GM12892 (cell line): ENCODE data around the gene PLD6.

Source experiments
- POLR2A ChIP-seq: IDR thresholded peaks from 2 replicates; pipeline ENCODE4 v1.6.1; 2011; ENCODE audit warnings: low read depth, low read length, control low read depth
- TAF1 ChIP-seq: IDR thresholded peaks from 2 replicates; pipeline ENCODE4 v1.6.1; 2011; ENCODE audit warnings: low read depth, mild to moderate bottlenecking, control low read depth, low read length, borderline replicate concordance

DNA sequence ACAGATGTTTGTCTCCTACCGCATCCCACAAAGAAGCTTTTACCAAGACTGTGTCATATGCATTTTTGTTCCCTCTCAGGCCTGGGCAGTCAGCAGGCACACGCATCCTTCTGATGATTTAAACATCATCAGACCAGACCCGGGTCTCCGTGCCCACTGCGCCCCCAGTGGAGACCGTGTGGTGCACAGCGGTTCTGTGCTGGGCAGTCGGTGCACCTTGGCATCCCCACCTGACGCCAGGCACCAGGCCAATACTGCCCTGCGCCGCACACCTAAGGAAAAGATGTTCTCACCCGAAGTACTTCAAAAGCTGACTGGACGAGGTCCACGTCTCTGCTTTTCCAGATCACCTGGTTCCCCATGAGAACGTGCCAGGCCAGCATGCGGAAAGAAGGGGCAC lies 10.6 kb upstream of the PLD6 start:
- TF ChIP-seq TAF1 (no peak), POLR2A (no peak)
